IPS-20b (cell line): ENCODE measurements around the gene RPS27L.

Experiments
- H3K27ac ChIP-seq: one replicate; pipeline ENCODE4 v1.5.1; 2013; ENCODE audit warnings: low read length
- H3K27me3 ChIP-seq: 2 replicates; pipeline ENCODE4 v1.6.1; 2013; ENCODE audit warnings: mild to moderate bottlenecking, low read length, inconsistent platforms; ENCODE audit not compliant: insufficient read depth
- H3K36me3 ChIP-seq: 2 replicates; pipeline ENCODE4 v1.6.1; 2013; ENCODE audit warnings: low read depth, mild to moderate bottlenecking, inconsistent platforms, low read length, moderate library complexity; ENCODE audit not compliant: insufficient read depth
- H3K4me1 ChIP-seq: 2 replicates; pipeline ENCODE4 v1.6.1; 2013; ENCODE audit warnings: mild to moderate bottlenecking, control low read depth, inconsistent platforms, low read length, moderate library complexity; ENCODE audit not compliant: insufficient read depth
- H3K4me3 ChIP-seq: 2 replicates; pipeline ENCODE4 v1.5.1; 2013; ENCODE audit warnings: mild to moderate bottlenecking, low read length, inconsistent platforms
- H3K9ac ChIP-seq: 2 replicates; pipeline ENCODE4 v1.6.1; 2013; ENCODE audit warnings: low read depth, mild to moderate bottlenecking, inconsistent platforms, low read length, moderate library complexity
- H3K9me3 ChIP-seq: 2 replicates; pipeline ENCODE4 v1.6.1; 2013; ENCODE audit warnings: mild to moderate bottlenecking, low read depth, low read length, inconsistent platforms; ENCODE audit not compliant: insufficient read depth

RPS27L gene

GRCh38 chr15:63185206-63185605, 27.9 kb upstream of the RPS27L start:
- Histone ChIP-seq H3K4me1 (peaks cover 5% of the 10 kb centered on the region; the same call in 1 of the 2 replicates), H3K4me3 (no peak overlapping the region), H3K36me3 (no peaks in the 10 kb centered on the region), H3K9me3 (no peaks in the 10 kb centered on the region), H3K9ac (no peak overlapping the region), H3K27ac (no peak overlapping the region), H3K27me3 (no peaks in the 10 kb centered on the region)

DNA sequence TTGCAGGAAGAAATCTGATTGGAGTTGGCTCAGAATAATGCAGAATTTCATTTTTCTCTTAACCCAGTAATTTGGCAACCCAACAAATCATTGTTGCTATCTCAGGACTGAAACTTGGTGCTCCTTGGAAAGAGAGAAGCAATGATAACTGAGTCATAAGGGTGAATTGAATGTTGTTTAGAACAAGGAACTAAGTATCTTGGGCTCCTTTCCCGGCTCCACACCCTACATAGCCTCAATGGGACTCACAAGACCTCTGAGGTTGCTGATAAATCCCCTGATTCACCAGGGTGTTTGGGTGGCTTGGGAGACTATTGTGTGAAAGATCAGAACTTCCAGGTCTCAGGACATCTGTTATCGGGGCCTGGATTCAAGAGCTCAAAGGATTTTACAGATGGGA, 24.4 kb upstream of the RPS27L start:
- Histone ChIP-seq H3K4me1 (no peaks in the 10 kb centered on the region), H3K27me3 (no peaks in the 10 kb centered on the region), H3K36me3 (no peaks in the 10 kb centered on the region), H3K9me3 (no peaks in the 10 kb centered on the region), H3K9ac (no peak overlapping the region), H3K27ac (no peak overlapping the region), H3K4me3 (no peak overlapping the region)

DNA sequence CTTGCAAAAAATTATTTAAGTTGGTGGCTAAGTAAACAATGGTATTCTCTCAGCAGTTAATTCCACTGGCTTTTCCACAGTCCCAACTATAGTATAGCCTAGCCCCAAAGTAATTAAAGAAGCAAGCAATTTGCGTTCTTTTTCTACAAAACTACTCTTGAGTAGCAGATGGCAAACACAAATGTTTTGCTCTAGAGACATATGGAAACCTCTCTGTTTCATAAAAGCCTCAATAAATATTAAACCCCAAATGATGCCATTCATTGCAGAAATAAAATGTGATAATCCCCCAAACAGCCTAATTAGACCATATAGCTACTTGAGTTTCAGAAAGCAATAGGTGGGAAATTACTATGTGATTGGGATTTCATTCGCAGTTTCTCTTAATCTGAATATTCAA, 23.5 kb upstream of the RPS27L start:
- H3K36me3 ChIP-seq = no peaks in the 10 kb centered on the region
- no peaks in the 10 kb centered on the region for H3K27me3 ChIP-seq
- no peak overlapping the region for H3K27ac ChIP-seq
- H3K4me1 ChIP-seq = no peaks in the 10 kb centered on the region
- H3K9me3 ChIP-seq = no peaks in the 10 kb centered on the region
- no peak overlapping the region for H3K4me3 ChIP-seq
- no peak overlapping the region for H3K9ac ChIP-seq

- no peak overlapping the region for H3K9ac ChIP-seq
- no peaks in the 10 kb centered on the region for H3K36me3 ChIP-seq
- H3K4me1 ChIP-seq = 0 out of 2 replicates have a peak, but pooled peaks cover 1% of the 10 kb centered on the region
- no peak overlapping the region for H3K27ac ChIP-seq
- H3K27me3 ChIP-seq = no peaks in the 10 kb centered on the region
- no peaks in the 10 kb centered on the region for H3K9me3 ChIP-seq
- H3K4me3 ChIP-seq = no peak overlapping the region
Measured at GRCh38 chr15:63178034-63178433, 20.8 kb upstream of the RPS27L start.

- Histone ChIP-seq H3K36me3 (no peaks in the 10 kb centered on the region), H3K27me3 (no peaks in the 10 kb centered on the region), H3K9me3 (no peaks in the 10 kb centered on the region), H3K9ac (no peak overlapping the region), H3K27ac (no peak overlapping the region), H3K4me1 (0 out of 2 replicates have a peak, but pooled peaks cover 3% of the 10 kb centered on the region), H3K4me3 (no peak overlapping the region)
Measured at GRCh38 chr15:63176302-63176701, 19.0 kb upstream of the RPS27L start.

DNA sequence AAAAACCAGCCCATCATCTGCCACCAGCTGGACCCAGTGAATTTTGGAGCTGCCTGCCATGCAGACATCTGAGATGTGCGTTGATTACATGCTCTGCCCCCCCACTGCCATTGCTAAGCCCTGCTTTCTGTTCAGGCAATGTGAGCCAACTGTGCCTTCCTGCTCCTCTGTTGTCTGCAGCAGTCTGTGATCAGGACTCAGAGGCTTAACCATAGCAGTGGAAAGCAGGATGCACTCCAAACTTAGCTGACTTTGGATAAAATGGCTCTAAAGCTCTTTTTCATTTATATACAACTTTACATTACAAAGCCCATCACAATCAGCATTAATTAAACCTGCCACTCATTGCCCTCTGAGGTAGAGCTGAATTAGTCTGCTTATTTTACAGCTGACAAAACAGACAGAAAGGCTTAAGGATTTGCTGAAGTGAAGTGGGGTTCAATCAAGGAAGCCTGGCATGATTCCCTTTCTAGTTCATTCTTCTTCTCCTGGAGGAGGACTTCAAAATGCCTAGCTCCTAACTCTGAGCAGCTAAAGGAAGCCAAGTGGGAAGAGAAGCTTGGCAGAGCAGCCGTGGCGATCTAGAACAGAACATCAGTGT, 15.7 kb upstream of the RPS27L start:
- Histone ChIP-seq H3K36me3 (no peaks in the 10 kb centered on the region), H3K9ac (no peak overlapping the region), H3K27me3 (no peaks in the 10 kb centered on the region), H3K27ac (no peak overlapping the region), H3K4me3 (no peak overlapping the region), H3K9me3 (no peaks in the 10 kb centered on the region), H3K4me1 (0 out of 2 replicates have a peak, but pooled peaks cover 3% of the 10 kb centered on the region)

GRCh38 chr15:63172376-63172775, 15.1 kb upstream of the RPS27L start:
- Histone ChIP-seq H3K4me3 (no peak overlapping the region), H3K4me1 (0 out of 2 replicates have a peak, but pooled peaks cover 3% of the 10 kb centered on the region), H3K27me3 (no peaks in the 10 kb centered on the region), H3K27ac (no peak overlapping the region), H3K9me3 (no peaks in the 10 kb centered on the region), H3K36me3 (no peaks in the 10 kb centered on the region), H3K9ac (no peak overlapping the region)

- Histone ChIP-seq H3K27me3 (no peaks in the 10 kb centered on the region), H3K4me3 (no peak overlapping the region), H3K36me3 (no peaks in the 10 kb centered on the region), H3K4me1 (0 out of 2 replicates have a peak, but pooled peaks cover 3% of the 10 kb centered on the region), H3K27ac (no peak overlapping the region), H3K9ac (no peak overlapping the region), H3K9me3 (no peaks in the 10 kb centered on the region)
Measured at GRCh38 chr15:63169788-63170187, 12.5 kb upstream of the RPS27L start.

GRCh38 chr15:63166219-63166618, 8.9 kb upstream of the RPS27L start:
- Histone ChIP-seq H3K27ac (no peak overlapping the region), H3K9me3 (no peaks in the 10 kb centered on the region), H3K4me3 (no peak overlapping the region), H3K9ac (no peak overlapping the region), H3K4me1 (no peaks in the 10 kb centered on the region), H3K36me3 (no peaks in the 10 kb centered on the region), H3K27me3 (no peaks in the 10 kb centered on the region)

DNA sequence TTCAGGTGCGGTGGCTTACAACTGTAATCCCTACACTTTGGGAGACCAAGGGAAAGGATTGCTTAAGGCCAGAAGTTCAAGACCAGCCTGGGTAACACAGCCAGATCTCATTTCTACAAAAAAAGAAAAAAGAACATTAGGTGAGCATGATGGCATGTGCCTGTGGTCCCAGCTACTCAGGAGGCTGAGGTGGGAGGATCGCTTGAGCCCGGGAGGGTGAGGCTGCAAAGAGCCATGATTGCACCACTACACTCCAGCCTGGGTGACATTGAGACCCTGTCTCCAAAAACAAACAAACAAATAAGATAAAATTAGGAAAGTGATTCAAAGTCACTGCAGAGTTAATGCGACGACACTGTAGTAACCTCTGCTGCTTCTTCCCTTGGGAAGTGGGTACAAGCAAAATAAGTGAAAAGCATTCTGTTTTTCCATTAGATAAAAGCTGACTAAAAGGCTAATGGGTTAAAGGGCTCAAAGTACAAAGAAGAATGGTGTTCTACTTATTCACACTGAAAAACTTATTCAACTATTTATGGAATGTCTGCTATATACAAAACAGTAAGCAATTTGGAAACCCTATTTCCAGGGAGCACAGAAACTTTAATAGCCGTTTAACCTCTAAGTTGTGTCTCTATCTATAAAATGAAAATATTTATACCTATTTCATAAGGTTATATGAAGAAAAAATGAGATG, 8.0 kb upstream of the RPS27L start:
- H3K36me3 ChIP-seq = no peaks in the 10 kb centered on the region
- no peak overlapping the region for H3K9ac ChIP-seq
- no peak overlapping the region for H3K4me3 ChIP-seq
- H3K27me3 ChIP-seq = no peaks in the 10 kb centered on the region
- H3K27ac ChIP-seq = no peak overlapping the region
- no peaks in the 10 kb centered on the region for H3K4me1 ChIP-seq
- no peaks in the 10 kb centered on the region for H3K9me3 ChIP-seq

GRCh38 chr15:63163217-63163616, 5.9 kb upstream of the RPS27L start:
- Histone ChIP-seq H3K9ac (no peak overlapping the region), H3K36me3 (no peaks in the 10 kb centered on the region), H3K9me3 (no peaks in the 10 kb centered on the region), H3K27ac (no peak overlapping the region), H3K4me1 (no peaks in the 10 kb centered on the region), H3K4me3 (no peak overlapping the region), H3K27me3 (no peaks in the 10 kb centered on the region)

- Histone ChIP-seq H3K4me1 (no peaks in the 10 kb centered on the region), H3K36me3 (no peaks in the 10 kb centered on the region), H3K27ac (no peak overlapping the region), H3K9ac (no peak overlapping the region), H3K9me3 (no peaks in the 10 kb centered on the region), H3K27me3 (no peaks in the 10 kb centered on the region), H3K4me3 (no peak overlapping the region)
Measured at GRCh38 chr15:63160638-63161037, 3.4 kb upstream of the RPS27L start.
